HCEC 1CT (cell line): ENCODE data around the gene RASAL2.
A peak's percentile ranks its signal among the peaks of the same experiment; 100 is the strongest.
"Not testable (repeated sequence)": the region's sequence is repeated elsewhere in the genome, so short reads cannot be mapped to it uniquely, and the experiment has no call there.

Experiments used
- DNase-seq: peaks from one replicate; pipeline ENCODE4 v3.0.0-alpha.2; 2017

RASAL2 gene

GRCh38 chr1:178354816-178355215 lies 260.9 kb downstream of the RASAL2 start:
- DNase-seq = no peak

GRCh38 chr1:178356299-178356698 lies 262.4 kb downstream of the RASAL2 start:
- no peak for DNase-seq

- no peak for DNase-seq
Observed at GRCh38 chr1:178358456-178358855, 264.6 kb downstream of the RASAL2 start.

DNA sequence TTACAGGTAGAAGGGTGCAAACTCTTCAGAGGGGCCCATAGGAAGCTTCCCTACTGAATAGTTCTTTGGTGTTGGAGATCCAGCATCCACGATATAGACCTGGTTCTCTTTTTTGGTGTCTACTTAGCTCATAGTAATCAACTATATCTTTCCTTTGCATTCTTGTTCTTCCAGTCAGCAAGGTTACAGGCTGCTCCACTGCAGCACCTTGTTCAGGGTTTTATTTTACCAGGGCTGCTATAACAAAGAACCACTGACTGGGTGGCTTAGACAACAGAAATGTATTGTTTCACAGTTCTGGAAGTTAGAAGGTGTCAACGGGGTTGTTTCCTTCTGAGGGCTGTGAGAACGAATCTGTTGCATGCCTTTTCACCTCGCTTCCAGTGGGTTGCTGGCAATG lies 266.5 kb downstream of the RASAL2 start:
- no peak for DNase-seq

DNA sequence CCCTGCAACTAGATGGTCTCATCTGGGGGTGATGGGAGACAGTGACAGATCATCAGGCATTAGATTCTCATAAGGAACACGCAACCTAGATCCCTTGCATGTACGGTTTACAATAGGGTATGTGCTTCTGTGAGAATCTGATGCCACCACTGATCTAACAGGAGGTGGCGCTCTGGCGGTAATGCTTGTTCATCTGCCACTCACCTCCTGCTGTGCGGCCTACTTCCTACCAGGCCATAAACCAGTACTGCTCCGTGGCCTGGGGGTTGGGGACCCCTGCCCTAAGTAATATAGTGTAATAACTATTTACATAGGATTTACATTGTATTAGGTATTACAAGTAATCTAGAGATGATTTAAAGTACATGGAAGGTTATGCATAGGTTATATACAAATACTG lies 267.9 kb downstream of the RASAL2 start:
- DNase-seq = no peak

DNA sequence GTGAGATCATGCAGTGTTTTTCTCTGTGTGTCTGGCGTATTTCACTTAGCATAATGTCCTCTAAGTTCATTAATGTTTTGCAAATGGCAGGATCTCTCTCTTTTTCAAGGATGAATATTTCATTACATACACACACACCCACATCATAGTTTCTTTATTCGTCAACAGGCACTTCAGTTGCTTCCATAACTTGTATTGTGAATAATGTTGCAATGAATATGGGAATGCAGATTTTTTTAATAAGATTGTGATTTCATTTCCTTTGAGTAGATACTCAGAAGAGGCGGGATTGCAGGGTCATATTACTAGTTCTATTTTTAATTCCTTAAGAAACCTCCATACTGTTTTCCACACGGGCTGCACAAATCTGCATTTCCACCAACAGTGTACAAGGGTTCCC lies 268.8 kb downstream of the RASAL2 start:
- peak; percentile 92 for DNase-seq

- DNase-seq = no peak
Observed at GRCh38 chr1:178364782-178365181, 270.9 kb downstream of the RASAL2 start.

DNA sequence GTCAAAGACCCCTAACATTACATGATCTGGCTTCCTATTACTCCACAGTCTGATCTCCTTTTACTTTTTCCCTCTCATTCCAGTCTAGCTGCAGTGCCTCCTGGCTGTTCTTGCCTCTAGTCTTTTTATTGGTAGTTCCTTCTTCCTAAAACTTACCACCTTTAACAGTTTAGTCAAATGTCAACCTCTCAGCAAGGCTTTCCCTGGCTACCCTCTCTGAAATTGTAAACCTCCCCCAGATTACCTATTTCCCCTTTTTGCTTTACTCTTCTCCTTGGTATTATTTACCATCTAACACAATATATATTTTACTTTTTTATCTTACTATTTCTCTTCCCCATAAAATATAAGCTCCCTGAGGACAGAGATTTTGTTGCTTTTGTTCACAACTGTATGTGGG lies 273.2 kb downstream of the RASAL2 start:
- DNase-seq = no peak

DNA sequence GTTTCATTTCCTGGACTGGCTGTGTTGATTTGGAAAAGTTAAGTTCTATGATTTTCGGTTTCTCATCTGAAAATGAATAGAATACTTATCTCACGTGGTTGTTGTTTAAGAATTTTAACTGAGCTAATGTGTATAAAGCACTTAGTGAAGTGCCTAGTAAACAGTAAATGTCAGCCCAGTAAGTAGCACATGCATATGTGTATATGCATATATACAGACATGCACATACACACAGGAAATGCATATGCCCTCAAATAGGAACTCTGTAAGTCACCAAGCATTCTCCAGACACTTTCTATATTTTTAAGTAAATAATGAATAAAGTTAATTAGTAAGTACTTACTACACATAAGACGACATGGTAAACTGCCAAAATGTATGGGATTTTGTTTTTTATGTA lies 274.3 kb downstream of the RASAL2 start:
- no peak for DNase-seq

- peak; percentile 16 for DNase-seq
Observed at GRCh38 chr1:178371235-178371634, 277.3 kb downstream of the RASAL2 start.

DNA sequence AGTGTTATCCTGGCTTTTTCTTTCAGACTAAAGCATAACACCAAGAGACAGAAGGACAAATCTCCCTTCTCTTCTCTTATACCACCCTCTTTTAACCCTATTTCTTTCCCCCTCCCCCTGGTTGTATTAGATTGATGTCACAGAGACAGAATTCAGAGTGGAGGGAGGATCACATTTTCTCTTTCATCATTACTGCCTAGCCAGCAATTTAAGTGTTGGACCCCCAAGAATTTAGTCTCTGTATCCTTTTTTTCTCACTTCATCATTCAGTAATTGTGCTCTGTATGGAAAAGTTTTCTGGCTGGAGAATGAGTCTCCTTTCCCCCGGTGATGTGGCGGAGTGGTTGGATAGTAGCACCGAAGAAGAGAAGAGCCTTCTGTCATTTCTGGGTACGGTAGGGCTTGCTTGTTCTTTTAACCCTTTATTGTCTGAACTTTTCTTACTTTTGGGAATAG lies 278.1 kb downstream of the RASAL2 start:
- no peak for DNase-seq

GRCh38 chr1:178374016-178374415 lies 280.1 kb downstream of the RASAL2 start:
- DNase-seq = peak; percentile 19

GRCh38 chr1:178376008-178376407 lies 282.1 kb downstream of the RASAL2 start:
- no peak for DNase-seq

- DNase-seq = no peak
Observed at GRCh38 chr1:178379807-178380206, 285.9 kb downstream of the RASAL2 start.

GRCh38 chr1:178382372-178382771 lies 288.5 kb downstream of the RASAL2 start:
- no peak for DNase-seq

DNA sequence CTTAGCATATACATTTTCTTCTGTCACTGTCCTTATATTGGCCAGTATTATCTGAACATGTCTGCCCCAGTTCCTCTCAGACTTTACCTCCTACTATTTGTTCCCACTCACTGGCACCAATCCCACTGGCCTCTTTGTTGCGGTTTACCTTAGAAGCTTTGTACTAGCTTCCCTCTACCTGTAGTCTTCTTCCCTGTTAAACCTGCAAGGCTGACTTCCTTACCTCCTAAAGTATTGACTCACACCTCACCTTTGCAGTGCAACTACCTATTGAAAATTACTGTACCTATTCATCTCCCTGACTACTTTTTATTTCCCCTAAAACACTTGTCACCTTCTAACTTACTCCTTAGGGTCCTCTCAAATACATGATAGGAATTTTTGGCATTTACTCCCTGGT lies 291.8 kb downstream of the RASAL2 start:
- DNase-seq = no peak

- peak; percentile 58 for DNase-seq
Observed at GRCh38 chr1:178388418-178389145, 294.7 kb downstream of the RASAL2 start.

- peak; percentile 23 for DNase-seq
Observed at GRCh38 chr1:178389441-178389840, 295.5 kb downstream of the RASAL2 start.

DNA sequence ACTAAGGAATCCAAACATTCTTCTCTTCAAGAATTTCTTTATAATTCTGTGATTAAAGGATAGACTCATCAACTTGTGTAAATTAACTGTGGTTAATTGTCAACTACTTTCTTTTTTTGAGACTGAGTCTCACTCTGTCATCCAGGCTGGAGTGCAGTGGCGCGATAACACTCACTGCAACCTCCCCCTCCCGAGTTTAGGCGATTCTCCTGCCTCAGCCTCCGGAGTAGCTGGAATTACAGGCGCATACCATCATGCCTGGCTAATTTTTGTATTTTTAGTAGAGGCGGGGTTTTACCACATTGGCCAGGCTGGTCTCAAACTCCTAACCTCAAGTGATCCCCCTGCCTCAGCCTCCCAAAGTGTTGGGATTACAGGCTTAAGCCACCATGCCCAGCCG lies 296.4 kb downstream of the RASAL2 start:
- DNase-seq = not testable (repeated sequence)

GRCh38 chr1:178393370-178393769 lies 299.5 kb downstream of the RASAL2 start:
- no peak for DNase-seq

DNA sequence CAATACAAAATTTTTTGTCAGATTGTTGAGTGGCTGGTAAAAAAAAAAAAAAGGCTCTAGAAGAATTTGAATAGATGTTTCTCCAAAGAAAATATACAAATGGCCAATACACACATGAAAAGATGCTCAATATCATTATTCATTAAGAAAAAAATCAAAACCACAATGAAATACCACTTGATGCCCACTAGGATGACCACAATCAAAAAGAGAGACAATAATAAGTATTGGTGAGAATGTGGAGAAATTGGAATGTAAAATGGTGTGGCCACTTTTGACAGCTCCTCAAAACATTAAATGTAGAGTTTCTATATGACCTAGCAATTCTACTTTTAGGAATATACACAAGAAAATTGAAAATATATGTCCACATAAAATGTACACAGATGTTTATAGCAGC lies 302.9 kb downstream of the RASAL2 start:
- no peak for DNase-seq

DNA sequence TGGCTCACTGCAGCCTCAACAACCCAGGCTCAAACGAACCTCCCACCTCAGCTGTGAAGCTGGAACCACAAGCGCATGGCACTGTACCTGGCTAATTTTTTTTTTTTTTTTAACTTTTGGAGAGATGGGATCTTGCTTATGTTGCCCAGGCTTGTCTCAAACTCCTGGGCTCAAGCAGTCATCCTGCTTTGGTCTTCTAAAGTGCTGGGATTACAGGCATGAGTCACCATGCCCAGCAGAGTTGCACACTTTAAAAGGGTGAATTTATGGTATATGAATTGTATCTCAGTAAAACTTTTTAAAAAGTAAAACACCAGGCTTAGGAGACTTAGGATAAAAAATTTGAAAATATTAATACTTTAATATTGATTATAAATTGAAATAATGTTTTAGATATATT lies 303.8 kb downstream of the RASAL2 start:
- peak; percentile 39 for DNase-seq

DNA sequence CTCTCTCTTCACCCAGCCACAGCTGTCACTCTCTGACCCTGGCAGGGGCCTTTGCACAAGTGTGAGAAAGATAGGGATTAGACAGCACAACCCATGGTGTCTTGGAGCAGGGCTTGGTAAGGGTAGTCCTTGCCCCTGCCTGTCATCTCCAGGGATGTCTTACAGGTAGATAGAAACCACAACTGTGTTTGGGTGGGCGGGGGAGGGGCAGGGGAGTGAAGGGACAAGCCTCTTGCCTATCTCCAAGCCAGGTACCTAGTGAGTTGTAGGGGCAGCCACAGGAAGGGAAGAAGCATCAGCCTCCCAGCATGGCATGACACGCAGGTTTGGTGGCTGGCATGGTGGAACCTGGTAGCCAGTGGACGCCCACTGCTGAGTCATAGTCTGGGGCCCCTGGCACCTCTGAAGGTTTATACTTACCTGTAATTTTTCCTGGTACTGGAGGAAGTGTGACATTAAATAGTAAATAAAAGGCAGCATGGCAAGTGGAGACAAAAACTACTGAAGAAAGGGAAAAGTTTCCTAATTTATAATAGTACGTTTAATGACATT lies 305.3 kb downstream of the RASAL2 start:
- no peak for DNase-seq

DNA sequence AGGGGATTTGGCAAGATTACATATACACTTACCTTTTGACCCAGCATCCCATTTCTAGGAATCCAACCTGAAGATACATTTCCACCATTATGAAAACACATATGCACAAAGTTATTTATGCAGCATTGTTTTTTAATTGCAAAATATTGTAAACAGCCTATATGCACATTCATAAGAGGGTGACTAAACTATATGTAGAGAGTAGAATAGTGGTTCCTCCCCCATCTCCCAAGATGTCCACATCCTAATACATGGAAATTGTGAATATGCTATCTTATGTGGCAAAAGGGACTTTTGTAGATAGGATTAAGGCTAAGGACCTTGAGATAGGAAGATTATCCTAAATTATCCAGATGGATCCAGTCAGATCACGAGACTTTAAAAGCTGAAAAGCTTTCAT lies 311.2 kb downstream of the RASAL2 start:
- DNase-seq = no peak

- no peak for DNase-seq
Observed at GRCh38 chr1:178407215-178407614, 313.3 kb downstream of the RASAL2 start.
